CD4-positive, alpha-beta T cell treated with Interferon gamma for 1 hour (primary cell): ENCODE measurements around the gene PGAP1.
"Not testable (repeated sequence)": the region's sequence is repeated elsewhere in the genome, so short reads cannot be mapped to it uniquely, and the experiment has no call there.

Experiments
- DNase-seq: peaks from one replicate; pipeline ENCODE4 v3.0.0-alpha.2; 2020

Gene PGAP1

GRCh38 chr2:196944570-196944969 is 18.1 kb upstream of the PGAP1 start:
- no peak for DNase-seq

GRCh38 chr2:196941398-196942078 is 15.0 kb upstream of the PGAP1 start:
- DNase-seq, result no peak

- no peak for DNase-seq
Observed at GRCh38 chr2:196939371-196939770, 12.9 kb upstream of the PGAP1 start.

- no peak for DNase-seq
Observed at GRCh38 chr2:196935432-196935831, 8.9 kb upstream of the PGAP1 start.

GRCh38 chr2:196934672-196935071 is 8.2 kb upstream of the PGAP1 start:
- no peak for DNase-seq

GRCh38 chr2:196931555-196931954 is 5.0 kb upstream of the PGAP1 start:
- no peak for DNase-seq

GRCh38 chr2:196927376-196928225 is 1.1 kb upstream of the PGAP1 start:
- peak; percentile 19 for DNase-seq

- no peak for DNase-seq
Observed at GRCh38 chr2:196925768-196926561, 542 bp downstream of the PGAP1 start.

GRCh38 chr2:196925051-196925767 is 1.3 kb downstream of the PGAP1 start:
- no peak for DNase-seq

- DNase-seq, result no peak
Observed at GRCh38 chr2:196924051-196924450, 2.5 kb downstream of the PGAP1 start.

- DNase-seq, result no peak
Observed at GRCh38 chr2:196918927-196919326, 7.6 kb downstream of the PGAP1 start.

- DNase-seq, result no peak
Observed at GRCh38 chr2:196917802-196918201, 8.7 kb downstream of the PGAP1 start.

GRCh38 chr2:196915507-196916189 is 10.9 kb downstream of the PGAP1 start:
- no peak for DNase-seq

GRCh38 chr2:196914867-196915460 is 11.5 kb downstream of the PGAP1 start:
- DNase-seq, result no peak

GRCh38 chr2:196913691-196914090 is 12.8 kb downstream of the PGAP1 start:
- DNase-seq, result no peak

GRCh38 chr2:196905365-196905764 is 21.1 kb downstream of the PGAP1 start:
- DNase-seq, result not testable (repeated sequence)

- DNase-seq, result no peak
Observed at GRCh38 chr2:196902828-196903227, 23.7 kb downstream of the PGAP1 start.

GRCh38 chr2:196900843-196901242 is 25.7 kb downstream of the PGAP1 start:
- no peak for DNase-seq

- DNase-seq, result no peak
Observed at GRCh38 chr2:196899976-196900375, 26.5 kb downstream of the PGAP1 start.

- no peak for DNase-seq
Observed at GRCh38 chr2:196891136-196891535, 35.4 kb downstream of the PGAP1 start.

GRCh38 chr2:196887431-196887830 is 39.1 kb downstream of the PGAP1 start:
- DNase-seq, result no peak

GRCh38 chr2:196884368-196884767 is 42.1 kb downstream of the PGAP1 start:
- DNase-seq, result no peak
